Measurements from ENCODE around the gene CLIC1. TPM values are rescaled to one million over a fixed set of nuclear protein-coding genes. Genes with fewer than 3 reads are reported as not detected.
"Not testable (repeated sequence)": the region's sequence is repeated elsewhere in the genome, so short reads cannot be mapped to it uniquely, and the experiment has no call there.

Gene CLIC1
- total RNA-seq, 1 experiment from 2014 or later, result 869 TPM

DNA sequence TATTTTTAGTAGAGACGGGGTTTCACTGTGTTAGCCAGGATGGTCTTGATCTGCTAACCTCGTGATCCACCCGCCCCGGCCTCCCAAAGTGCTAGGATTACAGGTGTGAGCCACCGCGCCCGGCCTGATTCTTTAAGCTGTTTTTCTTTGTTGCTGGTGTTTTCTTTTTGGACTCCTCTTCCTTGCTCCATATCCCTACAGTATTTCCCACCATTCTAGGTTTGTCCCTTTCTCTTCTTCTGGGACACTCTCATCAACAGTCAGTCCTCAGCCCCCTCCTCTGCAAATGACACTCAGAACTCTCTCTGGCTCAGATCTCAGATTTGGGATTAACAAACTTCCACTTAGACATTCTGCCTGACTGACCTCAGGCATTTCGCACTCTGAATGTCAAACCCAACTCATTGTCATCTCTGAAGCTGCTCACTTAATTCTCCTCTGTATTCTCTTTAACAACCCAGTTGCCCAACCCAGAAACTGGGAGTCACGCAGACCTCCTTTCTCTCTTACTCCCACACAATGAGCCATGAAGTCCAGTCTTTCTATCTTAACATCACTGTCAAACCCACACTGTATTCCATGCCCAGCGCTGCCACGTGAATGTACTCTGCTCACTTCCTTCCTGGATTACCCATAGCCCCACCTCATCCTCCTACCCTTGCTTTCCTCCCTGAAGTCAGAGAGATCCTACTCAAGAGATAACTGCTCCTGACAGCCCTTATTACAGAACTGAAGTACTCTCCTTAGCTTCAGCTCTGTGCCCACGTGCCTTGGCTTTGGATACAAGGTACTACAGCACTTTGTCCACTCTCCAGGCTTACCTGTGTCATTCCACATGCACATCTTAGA lies 10.6 kb downstream of the CLIC1 start:
- in situ Hi-C loops (cut with HindIII; ENCODE audit: low sequenced_read_pairs), result no loop called here

DNA sequence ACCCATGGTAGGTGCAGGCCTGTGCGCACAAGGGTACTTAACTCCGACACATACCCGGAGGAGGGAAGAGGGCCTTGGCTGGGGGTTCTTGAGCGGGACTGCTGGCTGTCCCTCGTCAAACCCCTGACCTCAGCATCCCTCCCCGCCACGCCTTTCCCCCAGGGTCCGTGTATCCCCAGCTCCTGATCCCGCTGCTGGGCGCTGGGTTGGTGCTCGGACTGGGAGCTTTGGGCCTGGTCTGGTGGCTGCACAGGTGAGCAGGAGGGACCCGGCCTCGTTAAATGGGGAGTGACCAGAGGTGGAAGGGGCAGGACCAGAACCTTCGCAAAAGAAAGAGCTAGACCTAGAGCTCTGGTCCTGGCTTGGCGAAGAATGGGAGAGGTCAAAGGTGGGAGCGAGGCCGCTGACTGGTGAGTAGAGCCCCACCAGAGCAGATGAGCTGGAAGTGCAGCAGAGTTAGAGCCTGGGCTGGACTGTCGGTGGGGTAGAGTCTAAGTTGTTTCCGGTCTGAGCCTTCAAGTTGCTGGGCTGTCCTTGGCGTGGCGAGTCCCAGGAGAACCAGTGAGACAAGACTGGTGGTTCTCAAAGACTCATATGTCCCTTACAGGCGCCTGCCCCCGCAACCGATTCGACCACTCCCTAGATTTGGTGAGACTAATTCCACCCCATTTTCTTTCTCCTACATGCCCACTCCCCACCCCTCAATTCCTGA lies 12.2 kb downstream of the CLIC1 start:
- DNase-seq (ENCODE audit: low spot score), result no peak
- in situ Hi-C loops (cut with HindIII; ENCODE audit: low sequenced_read_pairs), result no loop called here

More for the DNA sequence above, 10.6 kb downstream of the CLIC1 start:
- no peak for DNase-seq (ENCODE audit: low spot score)

DNA sequence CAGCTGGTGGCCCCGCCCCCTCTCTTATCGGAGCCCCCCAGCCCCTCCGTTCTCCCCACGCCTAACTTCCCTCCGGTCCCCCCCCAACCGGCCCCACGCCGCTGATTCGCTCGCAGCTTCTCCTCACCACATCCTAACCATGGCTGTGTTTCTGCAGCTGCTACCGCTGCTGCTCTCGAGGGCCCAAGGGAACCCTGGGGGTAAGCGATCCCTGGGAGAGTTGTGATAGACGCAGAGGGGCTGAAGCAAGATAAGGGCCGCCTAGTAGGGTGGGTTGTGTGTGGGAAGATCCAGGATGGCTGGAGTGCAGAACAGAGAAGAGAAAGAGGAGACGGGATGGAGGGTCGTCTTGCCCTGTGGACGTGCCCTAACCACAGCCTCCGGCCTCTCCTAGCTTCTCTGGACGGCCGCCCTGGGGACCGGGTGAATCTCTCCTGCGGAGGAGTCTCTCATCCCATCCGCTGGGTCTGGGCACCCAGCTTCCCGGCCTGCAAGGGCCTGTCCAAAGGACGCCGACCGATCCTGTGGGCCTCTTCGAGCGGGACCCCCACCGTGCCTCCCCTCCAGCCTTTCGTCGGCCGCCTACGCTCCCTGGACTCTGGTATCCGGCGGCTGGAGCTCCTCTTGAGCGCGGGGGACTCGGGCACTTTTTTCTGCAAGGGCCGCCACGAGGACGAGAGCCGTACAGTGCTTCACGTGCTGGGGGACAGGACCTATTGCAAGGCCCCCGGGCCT lies 12.9 kb downstream of the CLIC1 start, which contains the start of gene MPIG6B:
Gene MPIG6B, plus strand, starts transcription at position 129 of the 735 bp plus-strand sequence. Its CDS starts 11 bp downstream, at position 140.
- in situ Hi-C loops (cut with HindIII; ENCODE audit: low sequenced_read_pairs), result no loop called here
- no peak for DNase-seq (ENCODE audit: low spot score)

DNA sequence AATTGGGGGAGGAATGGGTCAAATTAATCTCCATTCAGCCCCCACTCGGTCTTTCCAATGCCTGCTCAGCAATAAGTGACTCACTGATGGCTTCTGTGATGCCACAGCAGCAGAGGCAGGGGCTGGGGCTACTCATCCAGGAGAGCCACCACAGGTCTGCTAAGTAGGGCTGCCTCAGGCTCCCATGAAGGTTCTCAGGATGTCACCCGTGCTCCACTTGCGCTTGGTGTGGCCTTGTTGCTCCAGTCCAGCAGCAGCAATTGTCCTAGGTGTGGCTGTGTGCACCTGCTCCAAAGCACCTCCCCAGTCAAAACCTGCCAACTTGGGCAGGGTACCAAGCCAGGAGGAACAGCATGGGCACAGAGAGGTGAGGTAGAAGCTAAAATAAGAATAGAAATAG lies 14.2 kb downstream of the CLIC1 start:
- DNase-seq (ENCODE audit: low spot score), result no peak
- in situ Hi-C loops (cut with HindIII; ENCODE audit: low sequenced_read_pairs), result no loop called here

DNA sequence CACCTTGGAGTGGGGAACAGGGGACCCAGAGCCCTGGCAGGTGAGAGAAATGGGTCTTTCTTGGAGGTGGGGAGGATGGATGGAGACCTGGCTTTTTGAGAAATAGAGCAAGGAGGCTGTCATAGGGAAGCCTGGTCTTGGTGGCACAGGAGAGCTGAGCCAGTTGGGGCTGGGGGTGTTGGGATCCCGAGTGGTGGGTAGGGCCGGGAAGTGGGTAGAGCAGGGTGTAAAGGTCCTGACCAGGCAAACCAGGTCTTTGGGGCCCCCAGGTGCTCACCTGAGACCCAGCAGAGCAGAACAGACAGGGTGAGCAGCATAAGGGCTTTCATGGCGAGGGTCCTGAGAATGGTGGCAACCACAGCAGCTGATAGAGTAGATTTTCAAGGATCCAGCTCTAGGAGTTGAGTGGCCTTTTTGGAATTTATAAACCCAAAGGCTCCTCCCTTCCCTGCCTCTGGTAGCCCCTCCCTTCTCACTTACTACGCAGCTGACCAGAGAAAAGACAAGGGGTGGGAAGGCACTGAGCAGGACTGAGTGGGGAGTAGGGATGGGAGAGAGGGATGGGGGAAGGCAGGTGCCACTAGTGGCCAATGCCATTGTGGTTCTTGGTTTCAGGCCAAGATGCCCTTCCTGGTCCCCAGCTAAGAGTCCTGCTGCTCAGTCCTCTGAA lies 14.8 kb downstream of the CLIC1 start, which contains the start of gene LY6G6C:
Gene LY6G6C, minus strand, starts transcription at position 396 of the 670 bp plus-strand sequence. Its CDS starts 67 bp downstream, at position 329.
- in situ Hi-C loops (cut with HindIII; ENCODE audit: low sequenced_read_pairs), result no loop called here
- no peak for DNase-seq (ENCODE audit: low spot score)

DNA sequence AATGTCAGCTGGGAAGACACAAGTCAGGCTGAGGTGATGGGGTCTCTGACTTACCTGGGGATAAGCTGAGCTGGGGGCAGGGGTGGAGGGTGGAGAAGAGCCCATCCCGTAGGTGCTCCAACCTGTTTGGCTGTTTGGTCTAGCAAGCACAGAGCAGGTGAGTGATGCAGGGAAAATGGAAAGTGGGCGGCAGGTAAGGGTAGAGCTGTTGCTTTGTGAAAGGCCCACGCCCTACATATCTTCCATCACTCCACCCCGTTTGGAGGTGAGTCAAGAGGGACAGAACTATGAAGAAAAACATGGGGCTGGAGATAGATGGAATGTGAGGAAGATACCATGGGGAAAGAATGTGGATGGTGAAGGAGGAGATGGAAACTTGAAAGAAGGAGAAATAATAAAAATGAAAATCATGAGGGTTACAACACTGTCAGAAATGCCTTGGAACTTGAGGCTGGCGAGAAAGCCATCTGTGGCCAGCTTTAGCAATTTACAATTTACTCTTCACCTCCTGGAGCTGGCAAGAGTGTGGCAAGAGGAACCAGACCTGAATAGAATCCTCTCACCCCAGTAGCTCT lies 16.0 kb downstream of the CLIC1 start:
- in situ Hi-C loops (cut with HindIII; ENCODE audit: low sequenced_read_pairs), result no loop called here
- DNase-seq (ENCODE audit: low spot score), result no peak

DNA sequence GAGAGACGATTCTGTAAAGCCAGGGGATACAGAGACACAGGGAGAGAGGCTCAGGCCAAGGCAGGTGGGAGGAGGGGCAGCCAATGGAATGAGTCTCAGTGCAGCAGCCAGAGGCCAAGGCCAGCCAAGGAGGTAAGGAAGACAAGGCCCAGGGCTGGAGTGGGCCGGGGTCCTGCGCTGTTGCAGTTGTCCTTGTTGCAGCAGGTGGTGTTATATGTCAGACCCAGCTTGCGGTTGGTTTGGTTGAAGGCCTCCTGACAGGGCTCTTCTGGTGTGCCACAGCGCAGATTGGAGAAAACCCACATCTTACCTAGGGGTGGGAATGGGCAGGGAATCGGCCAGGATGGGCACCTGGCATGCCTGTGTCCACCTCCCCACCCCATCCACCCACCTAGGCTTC lies 17.3 kb downstream of the CLIC1 start:
- in situ Hi-C loops (cut with HindIII; ENCODE audit: low sequenced_read_pairs), result no loop called here
- no peak for DNase-seq (ENCODE audit: low spot score)

DNA sequence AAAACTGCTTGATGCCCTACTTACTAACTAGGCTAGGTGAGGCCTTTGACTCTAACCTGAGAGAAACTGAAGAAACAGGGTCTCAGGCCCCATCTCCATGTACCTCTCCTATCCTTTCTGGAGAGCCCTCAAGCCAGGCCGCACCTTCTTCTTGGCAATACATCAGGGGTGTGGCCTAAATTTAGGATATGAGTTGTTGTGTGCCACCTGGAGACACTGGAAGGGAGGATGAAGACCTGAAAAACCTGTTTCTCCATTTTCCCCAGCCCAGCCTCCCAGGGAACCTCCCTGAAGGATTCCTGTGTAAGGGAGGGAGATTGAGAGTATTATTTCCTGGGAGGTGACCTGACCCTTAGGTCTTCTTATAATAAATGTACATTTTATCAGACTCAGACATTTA lies 18.1 kb downstream of the CLIC1 start:
- in situ Hi-C loops (cut with HindIII; ENCODE audit: low sequenced_read_pairs), result no loop called here
- no peak for DNase-seq (ENCODE audit: low spot score)

DNA sequence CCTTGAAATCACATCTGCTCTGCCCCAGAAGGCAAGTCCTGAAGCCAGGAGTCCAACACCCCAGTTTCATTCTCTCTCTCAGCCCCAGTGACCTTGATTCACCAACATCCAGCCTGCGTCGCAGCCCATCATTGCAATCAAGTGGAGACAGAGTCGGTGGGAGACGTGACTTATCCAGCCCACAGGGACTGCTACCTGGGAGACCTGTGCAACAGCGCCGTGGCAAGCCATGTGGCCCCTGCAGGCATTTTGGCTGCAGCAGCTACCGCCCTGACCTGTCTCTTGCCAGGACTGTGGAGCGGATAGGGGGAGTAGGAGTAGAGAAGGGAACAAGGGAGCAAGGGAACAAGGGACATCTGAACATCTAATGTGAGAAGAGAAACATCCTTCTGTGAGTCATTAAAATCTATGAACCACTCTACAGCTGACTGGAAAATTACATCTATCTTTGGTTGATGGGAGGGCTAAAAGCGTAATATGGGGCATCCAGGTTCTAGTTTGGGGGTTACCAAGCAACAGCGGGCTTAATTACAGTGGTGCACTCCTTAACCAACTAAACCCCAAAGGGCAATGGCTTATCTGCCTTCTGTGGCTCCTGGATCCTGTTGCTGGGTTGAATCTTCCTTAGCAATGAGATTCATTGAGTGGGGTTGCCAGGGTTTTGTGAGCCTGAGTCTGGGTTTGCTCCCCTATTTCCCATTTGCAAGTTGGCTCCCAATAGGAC lies 18.7 kb downstream of the CLIC1 start:
- no peak for DNase-seq (ENCODE audit: low spot score)
- in situ Hi-C loops (cut with HindIII; ENCODE audit: low sequenced_read_pairs), result no loop called here

DNA sequence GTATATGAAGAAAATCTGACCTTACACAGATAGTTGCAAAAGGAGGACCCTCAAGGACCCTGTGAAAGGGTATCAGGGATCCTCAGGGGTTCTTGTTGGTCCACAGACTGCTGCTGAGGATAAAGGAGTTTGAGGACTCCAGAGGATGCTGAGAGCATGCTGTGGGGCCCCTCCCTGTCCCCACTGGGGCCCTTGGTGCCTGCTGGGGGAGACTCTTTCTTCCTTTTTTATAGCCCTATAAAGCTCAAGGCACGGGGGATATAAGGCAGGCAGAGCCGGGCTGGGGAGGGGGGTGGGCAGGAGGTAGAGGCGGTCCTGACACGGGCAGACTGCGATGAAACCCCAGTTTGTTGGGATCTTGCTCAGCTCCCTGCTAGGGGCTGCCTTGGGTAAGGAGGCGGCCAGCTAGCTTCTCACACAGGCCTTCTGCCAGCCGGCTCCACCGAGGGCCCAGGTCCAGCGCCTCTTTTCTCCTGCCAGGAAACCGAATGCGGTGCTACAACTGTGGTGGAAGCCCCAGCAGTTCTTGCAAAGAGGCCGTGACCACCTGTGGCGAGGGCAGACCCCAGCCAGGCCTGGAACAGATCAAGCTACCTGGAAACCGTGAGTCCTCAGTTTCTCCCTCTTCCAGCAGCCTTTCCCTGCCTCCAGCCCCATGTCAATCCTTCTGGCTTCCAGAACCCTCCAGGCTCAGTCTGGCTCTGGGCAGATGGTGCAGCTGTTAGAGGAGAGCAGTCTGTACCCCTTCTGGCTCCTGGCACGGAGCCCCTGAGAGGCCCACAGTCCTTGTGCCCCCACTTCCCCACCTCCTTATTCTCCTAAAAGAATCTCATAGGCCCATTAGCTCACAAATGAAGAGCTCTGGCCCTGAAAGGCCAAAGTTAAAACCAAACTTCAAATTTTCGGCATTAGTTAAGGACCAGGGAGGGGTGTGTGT lies 21.0 kb downstream of the CLIC1 start, which contains the start of gene LY6G6D:
Gene LY6G6D, plus strand, starts transcription at position 327 of the 937 bp plus-strand sequence. Its CDS starts 8 bp downstream, at position 335.
- in situ Hi-C loops (cut with HindIII; ENCODE audit: low sequenced_read_pairs), result no loop called here
- no peak for DNase-seq (ENCODE audit: low spot score)

DNA sequence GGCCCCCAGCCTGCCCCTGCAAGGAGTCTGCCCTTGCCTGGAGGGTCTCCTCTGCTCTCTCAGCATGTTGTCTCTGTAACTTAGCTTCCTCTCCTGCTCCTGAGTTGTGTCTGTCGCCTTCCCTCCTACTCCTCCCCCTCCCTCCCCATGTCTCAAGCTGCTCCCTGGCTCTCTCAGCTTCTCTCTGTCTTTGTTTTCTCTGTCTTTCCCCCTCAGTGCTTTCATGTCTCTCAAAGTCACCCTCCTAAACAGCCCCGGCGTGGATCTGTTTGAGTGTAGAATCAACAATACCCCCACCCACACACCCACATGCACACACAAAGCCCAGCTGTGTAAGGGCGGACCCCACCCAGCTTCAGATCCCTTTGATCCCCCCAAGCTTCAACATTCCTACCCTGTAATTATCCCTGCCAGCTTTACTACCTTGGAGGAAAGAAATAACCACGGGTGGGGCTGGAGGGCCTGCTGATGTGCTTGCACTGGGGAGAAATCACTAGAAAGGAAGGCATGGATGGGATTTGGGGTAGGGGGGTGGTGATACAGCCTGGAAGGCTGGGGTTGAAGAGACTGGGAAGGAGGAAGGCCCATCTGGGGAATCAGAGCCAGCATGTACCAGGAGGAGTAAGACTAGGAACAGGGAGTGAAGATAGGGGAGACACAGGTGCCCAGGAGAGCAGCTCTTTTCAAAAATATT lies 22.2 kb downstream of the CLIC1 start:
- in situ Hi-C loops (cut with HindIII; ENCODE audit: low sequenced_read_pairs), result no loop called here
- DNase-seq (ENCODE audit: low spot score), result no peak

DNA sequence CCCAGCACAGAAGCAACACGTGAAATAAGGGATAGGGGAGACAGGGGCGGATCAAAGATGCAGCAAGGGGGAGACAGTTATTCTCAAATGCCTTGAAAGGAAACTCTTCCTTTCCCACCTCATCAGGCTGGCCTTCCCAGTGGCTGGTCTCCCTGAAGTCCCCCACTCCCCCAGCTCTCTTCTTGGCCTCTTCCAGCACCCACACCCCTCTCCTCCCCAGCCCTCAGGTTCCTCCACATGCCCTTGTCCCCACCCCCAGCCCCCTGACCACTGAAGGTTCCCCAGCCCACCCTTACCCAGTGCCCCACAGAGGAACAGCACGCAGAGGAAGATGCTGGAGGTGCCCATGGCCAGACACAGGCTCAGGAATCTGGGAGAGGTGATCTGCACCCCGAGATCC lies 22.9 kb downstream of the CLIC1 start:
- no peak for DNase-seq (ENCODE audit: low spot score)
- in situ Hi-C loops (cut with HindIII; ENCODE audit: low sequenced_read_pairs), result no loop called here

DNA sequence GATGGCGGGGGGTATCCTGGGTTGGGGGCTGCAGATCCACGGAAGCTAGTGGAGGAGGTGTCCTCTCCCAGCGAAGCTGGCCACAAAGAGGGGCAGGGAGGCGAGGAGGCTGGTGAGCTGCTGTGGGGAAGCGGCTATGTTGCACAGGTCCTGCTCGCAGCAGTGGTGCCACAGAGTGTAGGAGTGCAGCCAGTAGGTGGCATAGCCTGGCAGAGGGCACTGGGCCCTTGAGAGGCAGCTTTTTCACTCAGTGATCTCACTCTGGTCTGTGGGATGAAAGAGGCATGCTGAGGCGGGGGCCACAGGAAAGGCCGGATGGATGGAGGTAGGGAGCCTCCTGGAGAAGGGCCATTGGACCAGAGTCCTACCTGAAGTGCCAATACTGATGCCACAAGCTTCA lies 24.0 kb downstream of the CLIC1 start:
- DNase-seq (ENCODE audit: low spot score), result no peak
- in situ Hi-C loops (cut with HindIII; ENCODE audit: low sequenced_read_pairs), result no loop called here

DNA sequence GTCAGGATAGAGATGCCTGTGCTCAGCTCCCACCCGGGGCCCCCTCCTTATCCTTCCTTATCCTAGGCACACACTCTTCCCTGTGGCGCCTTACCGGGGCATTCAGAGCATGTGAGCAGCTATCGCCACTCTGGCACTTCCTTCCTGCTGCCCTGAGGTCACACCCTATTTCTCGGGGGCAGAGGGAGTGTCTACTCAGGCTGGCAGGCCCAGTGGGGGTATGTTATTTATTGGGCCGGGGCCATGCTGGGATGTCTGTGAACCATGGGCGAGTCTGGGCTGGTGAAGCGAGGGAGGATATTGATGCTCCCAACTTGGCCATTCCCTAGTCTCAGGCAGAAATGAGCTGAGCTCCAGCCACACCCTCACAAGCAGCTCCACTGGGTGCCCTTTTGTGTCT lies 25.1 kb downstream of the CLIC1 start:
- DNase-seq (ENCODE audit: low spot score), result no peak
- in situ Hi-C loops (cut with HindIII; ENCODE audit: low sequenced_read_pairs), result no loop called here

DNA sequence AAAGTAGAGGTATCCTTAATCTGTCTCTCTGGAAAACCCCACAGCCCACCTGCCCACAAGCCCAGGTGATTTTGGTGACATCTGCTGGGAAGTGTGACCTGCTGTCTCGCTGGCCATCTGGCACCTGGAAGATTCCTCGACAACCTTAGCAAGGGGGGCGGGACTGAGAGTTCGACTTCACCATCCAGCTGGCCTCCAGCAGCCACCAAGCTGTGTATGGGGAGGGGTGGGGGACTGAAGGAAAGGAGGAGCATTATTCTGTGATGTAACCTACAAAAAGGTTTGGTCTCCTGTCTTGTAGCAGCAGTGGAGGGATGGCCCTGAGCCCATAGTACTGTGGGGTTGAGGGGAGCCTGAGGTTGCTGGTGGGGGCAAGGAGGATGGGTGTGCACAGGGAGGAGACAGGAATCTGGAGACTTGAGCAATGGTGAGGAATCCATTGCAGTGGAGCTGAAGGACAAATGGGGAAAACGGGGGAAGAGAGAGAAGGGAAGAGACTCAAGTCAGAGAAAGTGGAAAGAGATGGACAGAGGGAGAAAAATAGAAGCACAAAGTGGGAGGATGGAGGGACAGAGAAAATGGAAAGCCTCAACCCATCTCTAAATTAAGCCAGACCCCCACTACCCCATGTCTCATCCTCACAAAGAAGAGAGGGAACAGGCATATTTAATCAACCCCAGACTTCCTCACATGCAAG lies 25.7 kb downstream of the CLIC1 start:
- in situ Hi-C loops (cut with HindIII; ENCODE audit: low sequenced_read_pairs), result no loop called here
- no peak for DNase-seq (ENCODE audit: low spot score)

DNA sequence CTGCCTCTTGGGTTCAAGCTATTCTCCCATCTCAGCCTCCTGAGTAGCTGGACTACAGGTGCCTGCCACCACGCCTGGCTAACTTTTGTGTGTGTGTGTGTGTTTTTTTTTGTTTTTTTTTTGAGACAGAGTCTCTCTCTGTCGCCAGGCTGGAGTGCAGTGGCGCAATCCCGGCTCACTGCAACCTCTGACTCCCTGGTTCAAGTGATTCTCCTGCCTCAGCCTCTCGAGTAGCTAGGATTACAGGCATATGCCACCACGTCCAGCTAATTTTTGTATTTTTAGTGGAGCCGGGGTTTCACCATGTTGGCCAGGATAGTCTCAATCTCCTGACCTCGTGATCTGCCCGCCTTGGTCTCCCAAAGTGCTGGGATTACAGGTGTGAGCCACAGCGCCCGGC lies 27.2 kb downstream of the CLIC1 start:
- in situ Hi-C loops (cut with HindIII; ENCODE audit: low sequenced_read_pairs); DNase-seq (ENCODE audit: low spot score): not testable (repeated sequence)

Data from G401 (cell line).